HepG2 (cell line): ENCODE results near the gene RBBP8NL. TPM values are rescaled to one million over a fixed set of nuclear protein-coding genes. Genes with fewer than 3 reads are reported as not detected.

ENCODE experiments used
- CCDC6 ChIP-seq: sonication (generic); formaldehyde crosslinking; IDR thresholded peaks from 2 replicates; pipeline ENCODE4 v1.8.1; 2022; ENCODE audit warnings: mild to moderate bottlenecking, missing genetic modification reagents, moderate library complexity
- HHEX ChIP-seq: IDR thresholded peaks from 2 replicates; pipeline ENCODE4 v1.6.1; 2016; ENCODE audit warnings: control low read depth
- HNRNPLL ChIP-seq: fragments of 200-400 bp; formaldehyde crosslinking; IDR thresholded peaks from 2 replicates; pipeline ENCODE4 v1.6.1; 2017; ENCODE audit warnings: mild to moderate bottlenecking, low read depth, low read length; ENCODE audit not compliant: poor library complexity, severe bottlenecking
- HOXA9 ChIP-seq: sonication (generic); formaldehyde crosslinking; IDR thresholded peaks from 2 replicates; pipeline ENCODE4 v1.8.1; 2022; ENCODE audit warnings: missing genetic modification reagents, mild to moderate bottlenecking, moderate library complexity, borderline replicate concordance
- IRX3 ChIP-seq: sonication (generic); formaldehyde crosslinking; IDR thresholded peaks from 2 replicates; pipeline ENCODE4 v1.8.1; 2023; ENCODE audit warnings: mild to moderate bottlenecking, low read depth, missing genetic modification reagents, borderline replicate concordance
- MED1 ChIP-seq: sonication (generic); formaldehyde crosslinking; IDR thresholded peaks from 2 replicates; pipeline ENCODE4 v1.4.0; 2020; ENCODE audit warnings: missing genetic modification reagents
- MED13 ChIP-seq: sonication (generic); formaldehyde crosslinking; IDR thresholded peaks from 2 replicates; pipeline ENCODE4 v1.5.0; 2020; ENCODE audit warnings: missing genetic modification reagents
- NR2F2 ChIP-seq: IDR thresholded peaks from 2 replicates; pipeline ENCODE4 v1.6.1; 2012; ENCODE audit warnings: low read depth, inconsistent platforms, borderline replicate concordance
- RBM39 ChIP-seq: fragments of 200-400 bp; formaldehyde crosslinking; IDR thresholded peaks from one replicate; pipeline ENCODE4 v1.6.1; 2018; ENCODE audit warnings: antibody characterized with exemption, mild to moderate bottlenecking, low read depth, low read length; ENCODE audit not compliant: poor library complexity, severe bottlenecking
- TRIM24 ChIP-seq: sonication (generic); formaldehyde crosslinking; IDR thresholded peaks from 2 replicates; pipeline ENCODE4 v1.8.0; 2022; ENCODE audit warnings: mild to moderate bottlenecking, missing genetic modification reagents
- WIZ ChIP-seq: sonication (generic); formaldehyde crosslinking; IDR thresholded peaks from 2 replicates; pipeline ENCODE4 v1.5.1; 2020; ENCODE audit warnings: mild to moderate bottlenecking, missing genetic modification reagents
- ZBTB7B ChIP-seq: sonication (generic); formaldehyde crosslinking; IDR thresholded peaks from 2 replicates; pipeline ENCODE4 v1.4.0; 2020; ENCODE audit warnings: missing genetic modification reagents
- ZFX ChIP-seq: sonication (generic); formaldehyde crosslinking; IDR thresholded peaks from 2 replicates; pipeline ENCODE4 v1.4.0; 2020; ENCODE audit warnings: mild to moderate bottlenecking, low read depth, missing genetic modification reagents, moderate library complexity
- ZMYM4 ChIP-seq: sonication (generic); formaldehyde crosslinking; IDR thresholded peaks from 2 replicates; pipeline ENCODE4 v1.8.1; 2023; ENCODE audit warnings: mild to moderate bottlenecking, missing genetic modification reagents
- ZNF256 ChIP-seq: sonication (generic); formaldehyde crosslinking; conservative IDR thresholded peaks from 2 replicates; pipeline ENCODE4 v1.4.0; 2020; ENCODE audit warnings: missing genetic modification reagents
- ZNF292 ChIP-seq: sonication (generic); formaldehyde crosslinking; IDR thresholded peaks from 2 replicates; pipeline ENCODE4 v1.8.1; 2022; ENCODE audit warnings: mild to moderate bottlenecking, low read depth, missing genetic modification reagents, borderline replicate concordance
- ZNF546 ChIP-seq: sonication (generic); formaldehyde crosslinking; conservative IDR thresholded peaks from 2 replicates; pipeline ENCODE4 v1.8.1; 2023; ENCODE audit warnings: mild to moderate bottlenecking, missing genetic modification reagents
- ZNF549 ChIP-seq: sonication (generic); formaldehyde crosslinking; IDR thresholded peaks from 2 replicates; pipeline ENCODE4 v1.5.0; 2020; ENCODE audit warnings: missing genetic modification reagents
- polyA plus RNA-seq, 8 experiments: library from polyadenylated mRNA; depleted of rRNA in 3 of 8; stranded (reverse) in 7 of 8; unstranded in 1 of 8; fragments of >200 nt; fragmentation: Illumina TruSeq in 4 of 8; extraction: Trizol in 4 of 8; gene quantifications; 2 replicates each; pipeline versions ENCODE4 v1.2.1 to v1.2.3, GENCODE V29; 2011 to 2016; ENCODE audit warnings: low read depth in 4 of 8, missing spikeins in 1 of 8, mixed read lengths in 1 of 8; ENCODE audit not compliant: insufficient read depth in 1 of 8
- total RNA-seq, 5 experiments: library from RNA; depleted of rRNA; stranded (reverse); fragments of >200 nt; fragmentation: Illumina TruSeq; extraction: Trizol; gene quantifications; 2 replicates each; pipeline ENCODE4 v1.2.3, GENCODE V29; 2016; ENCODE audit warnings: low read depth in 1 of 5
- TF ChIP-seq, protein P1 (sequence below): sonication (generic); formaldehyde crosslinking; IDR thresholded peaks from 2 replicates; pipeline ENCODE4 v1.8.1; 2023; ENCODE audit warnings: mild to moderate bottlenecking, missing genetic modification reagents
- TF ChIP-seq, protein P2 (sequence below): sonication (generic); formaldehyde crosslinking; IDR thresholded peaks from 2 replicates; pipeline ENCODE4 v1.9.0; 2021; ENCODE audit warnings: mild to moderate bottlenecking, missing genetic modification reagents
- TF ChIP-seq, protein P3 (sequence below): sonication (generic); formaldehyde crosslinking; IDR thresholded peaks from 2 replicates; pipeline ENCODE4 v1.5.0; 2020; ENCODE audit warnings: missing genetic modification reagents

RBBP8NL gene
- total and polyA plus RNA-seq, 2 of the 13 experiments (the other 11 are each of a cell fraction or from before 2014, with no cell fraction given) = 0.69 to 0.86 TPM

- no peak for TF ChIP-seq NR2F2
- TF ChIP-seq RBM39 = no peak
- TF ChIP-seq IRX3 (CRISPR knock-in tag) = no peak
- TF ChIP-seq, protein P1, sequence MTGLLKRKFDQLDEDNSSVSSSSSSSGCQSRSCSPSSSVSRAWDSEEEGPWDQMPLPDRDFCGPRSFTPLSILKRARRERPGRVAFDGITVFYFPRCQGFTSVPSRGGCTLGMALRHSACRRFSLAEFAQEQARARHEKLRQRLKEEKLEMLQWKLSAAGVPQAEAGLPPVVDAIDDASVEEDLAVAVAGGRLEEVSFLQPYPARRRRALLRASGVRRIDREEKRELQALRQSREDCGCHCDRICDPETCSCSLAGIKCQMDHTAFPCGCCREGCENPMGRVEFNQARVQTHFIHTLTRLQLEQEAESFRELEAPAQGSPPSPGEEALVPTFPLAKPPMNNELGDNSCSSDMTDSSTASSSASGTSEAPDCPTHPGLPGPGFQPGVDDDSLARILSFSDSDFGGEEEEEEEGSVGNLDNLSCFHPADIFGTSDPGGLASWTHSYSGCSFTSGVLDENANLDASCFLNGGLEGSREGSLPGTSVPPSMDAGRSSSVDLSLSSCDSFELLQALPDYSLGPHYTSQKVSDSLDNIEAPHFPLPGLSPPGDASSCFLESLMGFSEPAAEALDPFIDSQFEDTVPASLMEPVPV (CRISPR knock-in tag) = peak; percentile 32; the same call in 1 of the 2 replicates
- TF ChIP-seq CCDC6 (CRISPR knock-in tag) = no peak
- TF ChIP-seq ZMYM4 (CRISPR knock-in tag) = no peak
- 0 out of 2 replicates have a peak, but pooled peaks have one; percentile 13 for TF ChIP-seq MED13
- TF ChIP-seq ZNF256 (CRISPR knock-in tag) = no peak
- no peak for TF ChIP-seq TRIM24 (CRISPR knock-in tag)
- TF ChIP-seq, protein P2, sequence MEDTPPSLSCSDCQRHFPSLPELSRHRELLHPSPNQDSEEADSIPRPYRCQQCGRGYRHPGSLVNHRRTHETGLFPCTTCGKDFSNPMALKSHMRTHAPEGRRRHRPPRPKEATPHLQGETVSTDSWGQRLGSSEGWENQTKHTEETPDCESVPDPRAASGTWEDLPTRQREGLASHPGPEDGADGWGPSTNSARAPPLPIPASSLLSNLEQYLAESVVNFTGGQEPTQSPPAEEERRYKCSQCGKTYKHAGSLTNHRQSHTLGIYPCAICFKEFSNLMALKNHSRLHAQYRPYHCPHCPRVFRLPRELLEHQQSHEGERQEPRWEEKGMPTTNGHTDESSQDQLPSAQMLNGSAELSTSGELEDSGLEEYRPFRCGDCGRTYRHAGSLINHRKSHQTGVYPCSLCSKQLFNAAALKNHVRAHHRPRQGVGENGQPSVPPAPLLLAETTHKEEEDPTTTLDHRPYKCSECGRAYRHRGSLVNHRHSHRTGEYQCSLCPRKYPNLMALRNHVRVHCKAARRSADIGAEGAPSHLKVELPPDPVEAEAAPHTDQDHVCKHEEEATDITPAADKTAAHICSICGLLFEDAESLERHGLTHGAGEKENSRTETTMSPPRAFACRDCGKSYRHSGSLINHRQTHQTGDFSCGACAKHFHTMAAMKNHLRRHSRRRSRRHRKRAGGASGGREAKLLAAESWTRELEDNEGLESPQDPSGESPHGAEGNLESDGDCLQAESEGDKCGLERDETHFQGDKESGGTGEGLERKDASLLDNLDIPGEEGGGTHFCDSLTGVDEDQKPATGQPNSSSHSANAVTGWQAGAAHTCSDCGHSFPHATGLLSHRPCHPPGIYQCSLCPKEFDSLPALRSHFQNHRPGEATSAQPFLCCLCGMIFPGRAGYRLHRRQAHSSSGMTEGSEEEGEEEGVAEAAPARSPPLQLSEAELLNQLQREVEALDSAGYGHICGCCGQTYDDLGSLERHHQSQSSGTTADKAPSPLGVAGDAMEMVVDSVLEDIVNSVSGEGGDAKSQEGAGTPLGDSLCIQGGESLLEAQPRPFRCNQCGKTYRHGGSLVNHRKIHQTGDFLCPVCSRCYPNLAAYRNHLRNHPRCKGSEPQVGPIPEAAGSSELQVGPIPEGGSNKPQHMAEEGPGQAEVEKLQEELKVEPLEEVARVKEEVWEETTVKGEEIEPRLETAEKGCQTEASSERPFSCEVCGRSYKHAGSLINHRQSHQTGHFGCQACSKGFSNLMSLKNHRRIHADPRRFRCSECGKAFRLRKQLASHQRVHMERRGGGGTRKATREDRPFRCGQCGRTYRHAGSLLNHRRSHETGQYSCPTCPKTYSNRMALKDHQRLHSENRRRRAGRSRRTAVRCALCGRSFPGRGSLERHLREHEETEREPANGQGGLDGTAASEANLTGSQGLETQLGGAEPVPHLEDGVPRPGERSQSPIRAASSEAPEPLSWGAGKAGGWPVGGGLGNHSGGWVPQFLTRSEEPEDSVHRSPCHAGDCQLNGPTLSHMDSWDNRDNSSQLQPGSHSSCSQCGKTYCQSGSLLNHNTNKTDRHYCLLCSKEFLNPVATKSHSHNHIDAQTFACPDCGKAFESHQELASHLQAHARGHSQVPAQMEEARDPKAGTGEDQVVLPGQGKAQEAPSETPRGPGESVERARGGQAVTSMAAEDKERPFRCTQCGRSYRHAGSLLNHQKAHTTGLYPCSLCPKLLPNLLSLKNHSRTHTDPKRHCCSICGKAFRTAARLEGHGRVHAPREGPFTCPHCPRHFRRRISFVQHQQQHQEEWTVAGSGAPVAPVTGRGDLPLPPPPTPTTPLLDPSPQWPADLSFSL = no peak
- no peak for TF ChIP-seq ZNF546 (CRISPR knock-in tag)
- 0 out of 2 replicates have a peak, but pooled peaks have one; percentile 18 for TF ChIP-seq MED1 (CRISPR knock-in tag)
- TF ChIP-seq ZBTB7B (CRISPR knock-in tag) = 0 out of 2 replicates have a peak, but pooled peaks have one; percentile 19
- TF ChIP-seq HHEX (CRISPR knock-in tag) = no peak
- no peak for TF ChIP-seq ZNF549
- 0 out of 2 replicates have a peak, but pooled peaks have one; percentile 0 for TF ChIP-seq WIZ
- TF ChIP-seq ZFX (CRISPR knock-in tag) = peak; percentile 17; the same call in 1 of the 2 replicates
- TF ChIP-seq HOXA9 (CRISPR knock-in tag) = no peak
- TF ChIP-seq ZNF292 (CRISPR knock-in tag) = no peak
- TF ChIP-seq, protein P3, sequence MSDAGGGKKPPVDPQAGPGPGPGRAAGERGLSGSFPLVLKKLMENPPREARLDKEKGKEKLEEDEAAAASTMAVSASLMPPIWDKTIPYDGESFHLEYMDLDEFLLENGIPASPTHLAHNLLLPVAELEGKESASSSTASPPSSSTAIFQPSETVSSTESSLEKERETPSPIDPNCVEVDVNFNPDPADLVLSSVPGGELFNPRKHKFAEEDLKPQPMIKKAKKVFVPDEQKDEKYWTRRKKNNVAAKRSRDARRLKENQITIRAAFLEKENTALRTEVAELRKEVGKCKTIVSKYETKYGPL (CRISPR knock-in tag) = no peak
- peak; percentile 5 for TF ChIP-seq HNRNPLL
Measured at GRCh38 chr20:62372042-62372993, 55.0 kb downstream of the RBBP8NL start (continued).
